Measurements from ENCODE around the gene RAI1.

The RAI1 gene

DNA sequence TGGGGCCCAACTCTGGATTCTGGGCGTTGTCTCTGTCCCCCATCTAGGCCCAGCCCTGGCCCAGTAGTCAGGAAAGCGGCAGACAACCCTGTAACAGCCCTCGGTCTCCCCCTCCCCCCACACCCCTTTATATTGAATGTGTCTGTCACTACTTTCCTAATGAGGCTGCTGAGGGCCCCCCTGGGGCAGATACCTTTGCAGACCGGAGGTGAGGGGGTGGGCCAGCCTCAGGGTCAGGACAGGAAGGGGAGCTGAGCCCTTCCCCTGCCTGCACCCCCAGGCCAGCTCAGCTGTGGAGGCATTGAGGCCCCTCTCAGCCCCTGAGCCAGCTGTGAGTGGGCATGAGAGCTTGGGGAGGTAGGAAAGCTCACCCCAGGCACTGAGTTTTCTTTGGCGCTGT is 17.1 kb downstream of the RAI1 start:
- DNase-seq (ENCODE audit: low read depth, low spot score), result no peak

DNA sequence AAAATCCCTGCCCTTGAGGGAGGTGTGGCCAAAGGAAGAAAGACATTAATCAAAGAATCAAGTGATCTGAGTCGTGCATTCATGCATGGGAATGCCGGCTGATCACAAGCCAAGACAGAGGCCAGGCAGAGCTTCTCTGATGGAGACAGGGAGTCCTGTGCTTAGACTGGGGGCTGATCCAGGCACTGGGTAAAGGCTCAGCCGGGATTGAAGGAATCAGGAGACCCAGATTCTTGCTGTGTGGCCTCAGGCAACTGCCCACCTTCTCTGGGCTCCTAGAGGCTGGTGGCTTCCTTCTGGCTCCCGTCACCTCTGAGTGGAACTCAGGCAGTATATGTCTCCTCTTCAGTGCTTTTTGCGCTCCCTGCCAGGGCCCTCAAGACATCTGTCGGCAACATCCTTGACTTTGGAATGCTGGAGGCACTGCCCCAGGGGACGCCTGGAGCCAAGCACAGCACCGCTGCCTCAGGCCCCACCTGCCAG is 17.7 kb downstream of the RAI1 start:
- no peak for DNase-seq (ENCODE audit: low read depth, low spot score)

DNA sequence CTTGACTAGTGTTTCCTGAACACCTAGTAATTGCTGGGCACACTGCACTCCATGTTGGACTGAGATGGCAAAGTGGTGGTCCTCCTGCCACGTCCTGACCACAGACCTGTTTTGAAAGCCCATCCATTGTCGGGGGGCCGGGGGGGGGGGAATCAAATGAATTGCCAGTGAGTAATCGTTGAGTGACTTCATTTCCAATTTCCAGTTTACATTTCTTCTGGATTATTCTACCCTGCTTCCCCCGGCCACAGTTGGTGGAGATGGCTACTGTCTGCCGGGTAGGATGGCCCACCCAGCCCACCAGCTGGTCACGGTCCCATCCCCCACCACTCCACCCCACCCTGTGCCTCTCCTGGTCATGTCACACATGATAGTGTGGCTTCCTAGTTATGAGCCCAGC is 18.2 kb downstream of the RAI1 start:
- no peak for DNase-seq (ENCODE audit: low read depth, low spot score)

DNA sequence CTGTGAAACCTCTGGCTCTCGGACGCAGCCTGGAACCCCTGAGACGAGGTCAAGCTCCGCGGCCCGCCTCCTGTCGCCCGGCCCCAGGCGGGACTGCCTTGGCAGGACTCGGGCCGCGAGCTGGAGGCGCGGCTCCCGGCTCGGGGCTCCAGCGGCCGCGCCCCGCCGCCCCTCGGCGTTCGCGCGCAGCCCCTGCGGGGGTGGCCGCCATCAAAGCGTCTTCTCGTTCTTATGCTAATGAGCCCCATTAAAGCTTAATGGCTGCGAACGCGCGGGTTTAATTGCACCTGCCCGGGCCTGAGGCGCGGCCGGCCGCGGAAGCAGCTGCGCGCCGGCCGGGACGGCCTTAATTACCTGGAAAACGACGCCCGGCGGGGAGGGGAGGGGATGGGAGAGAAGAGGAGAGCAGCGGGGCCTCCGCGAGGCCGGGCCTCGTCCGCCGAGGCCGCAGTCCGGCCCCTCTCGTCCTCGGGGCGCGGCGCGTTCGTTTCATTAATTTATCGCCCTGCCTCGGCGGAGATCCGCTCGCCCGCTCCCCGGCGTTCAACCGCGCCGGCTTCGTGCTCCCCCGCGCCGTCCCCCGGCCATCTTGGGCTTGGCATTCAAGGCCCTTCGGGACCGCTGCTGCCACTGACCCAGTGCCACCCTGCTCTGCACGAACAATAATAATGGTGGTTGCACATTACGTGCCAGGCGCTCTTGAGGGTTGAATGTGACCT is 19.2 kb downstream of the RAI1 start:
- DNase-seq (ENCODE audit: low read depth, low spot score), result no peak

DNA sequence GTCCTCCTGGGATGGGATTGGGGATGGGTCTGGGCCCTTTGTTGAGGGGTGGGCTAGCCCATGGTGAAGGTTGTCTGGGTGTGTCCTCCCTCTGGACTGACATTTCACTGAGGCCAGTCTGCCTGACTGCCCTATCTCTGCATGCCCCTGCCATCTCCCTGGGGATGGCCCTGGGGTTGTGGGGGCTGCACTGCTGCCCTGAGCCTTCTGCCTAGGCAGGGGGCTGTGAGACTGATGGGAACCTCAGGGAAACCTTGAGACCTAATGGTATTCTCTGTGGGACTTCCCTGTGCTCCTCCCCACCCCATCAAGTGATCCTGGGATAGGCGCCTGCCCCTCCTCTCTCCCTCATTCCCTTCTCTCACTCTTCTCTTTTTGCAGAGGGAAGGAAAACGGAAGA is 19.9 kb downstream of the RAI1 start:
- no peak for DNase-seq (ENCODE audit: low read depth, low spot score)

DNA sequence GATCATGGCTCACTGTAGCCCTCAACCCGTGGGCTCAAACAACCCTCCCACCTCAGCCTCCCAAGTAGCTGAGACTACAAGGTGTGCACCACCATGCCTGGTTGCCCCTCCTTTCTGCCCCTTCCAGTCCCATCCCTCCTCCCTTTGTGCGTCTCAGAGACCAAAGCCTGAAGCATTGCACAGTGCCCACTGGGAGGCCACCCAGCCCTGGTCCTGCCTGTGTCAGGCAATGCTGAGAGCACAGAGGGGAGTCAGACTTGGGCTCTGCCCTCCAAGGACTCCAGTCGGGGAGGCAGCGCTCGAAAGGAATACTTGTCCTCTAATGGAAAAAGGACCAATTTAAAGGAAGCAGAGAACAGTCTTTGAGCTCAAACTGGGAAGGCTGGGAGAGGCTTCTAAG is 20.4 kb downstream of the RAI1 start:
- no peak for DNase-seq (ENCODE audit: low read depth, low spot score)

DNA sequence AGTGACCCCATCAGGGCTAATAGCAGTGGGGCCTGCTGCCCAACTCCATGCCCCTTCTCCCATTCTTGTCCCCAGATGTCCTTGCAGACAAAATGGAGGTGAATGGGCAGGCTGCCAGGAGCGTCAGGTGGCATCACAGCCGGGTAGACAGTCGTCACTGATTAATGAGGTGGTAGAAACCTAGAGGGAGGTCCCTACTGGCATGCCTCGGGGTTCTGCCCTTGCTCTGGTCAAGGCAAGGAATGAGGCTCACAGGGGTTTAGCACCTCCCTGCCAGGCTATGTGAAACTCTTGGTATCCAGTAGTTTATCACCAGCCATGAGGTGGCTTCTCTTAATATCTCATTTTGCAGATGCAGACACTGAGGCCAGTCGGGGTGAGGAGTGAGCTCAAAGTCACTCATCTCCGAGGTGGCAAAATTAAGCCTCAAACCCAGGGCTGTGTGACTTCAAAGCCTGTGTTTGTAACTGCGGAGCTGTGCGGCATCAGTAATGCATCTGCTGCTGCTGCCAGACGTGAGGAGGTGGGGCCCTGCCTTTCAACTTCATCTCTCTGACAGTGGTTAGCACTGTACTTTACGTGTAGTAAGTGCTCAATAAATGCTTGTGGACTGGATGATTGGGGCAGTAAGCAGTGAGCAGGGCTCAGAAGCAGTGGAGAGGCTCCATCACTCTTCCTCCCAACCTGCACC is 21.3 kb downstream of the RAI1 start:
- DNase-seq (ENCODE audit: low read depth, low spot score), result no peak

DNA sequence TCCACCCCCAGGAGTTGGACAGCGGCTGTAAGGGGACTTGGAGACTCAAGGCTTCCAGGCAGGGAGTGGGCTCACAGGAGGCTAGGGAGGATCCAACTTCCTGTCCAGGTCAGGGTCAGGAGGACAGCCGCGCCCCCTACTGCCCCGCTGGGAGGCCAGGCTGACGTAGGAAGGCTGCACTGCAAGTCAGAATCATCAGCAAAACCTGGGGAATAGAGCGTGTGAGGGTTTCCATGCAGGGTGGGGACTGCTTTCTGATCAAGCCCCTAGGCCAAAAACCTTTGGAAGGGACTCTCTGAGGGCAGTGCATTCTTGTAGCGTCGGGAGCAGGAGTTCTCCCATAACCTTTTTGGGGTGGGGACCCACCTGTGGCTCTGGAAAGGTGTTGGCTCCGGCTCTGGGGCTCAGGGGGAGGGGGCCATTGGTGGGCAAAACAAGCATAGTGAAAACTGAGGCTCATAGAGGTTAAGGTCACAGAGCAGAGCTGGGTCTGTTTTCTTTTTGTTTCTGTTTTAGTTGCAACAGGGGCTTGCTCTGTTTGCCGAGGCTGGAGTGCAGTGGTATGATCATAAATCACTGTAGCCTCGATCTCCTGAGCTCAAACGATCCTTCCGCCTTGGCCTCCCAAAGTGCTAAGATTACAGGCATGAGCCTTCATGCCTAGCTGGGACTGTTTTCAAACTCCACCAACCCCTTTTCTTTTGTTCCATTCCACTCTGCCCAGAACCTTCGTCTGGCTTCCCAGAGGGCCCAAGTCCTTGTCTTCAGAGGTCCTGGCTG is 22.1 kb downstream of the RAI1 start:
- DNase-seq (ENCODE audit: low read depth, low spot score), result no peak

DNA sequence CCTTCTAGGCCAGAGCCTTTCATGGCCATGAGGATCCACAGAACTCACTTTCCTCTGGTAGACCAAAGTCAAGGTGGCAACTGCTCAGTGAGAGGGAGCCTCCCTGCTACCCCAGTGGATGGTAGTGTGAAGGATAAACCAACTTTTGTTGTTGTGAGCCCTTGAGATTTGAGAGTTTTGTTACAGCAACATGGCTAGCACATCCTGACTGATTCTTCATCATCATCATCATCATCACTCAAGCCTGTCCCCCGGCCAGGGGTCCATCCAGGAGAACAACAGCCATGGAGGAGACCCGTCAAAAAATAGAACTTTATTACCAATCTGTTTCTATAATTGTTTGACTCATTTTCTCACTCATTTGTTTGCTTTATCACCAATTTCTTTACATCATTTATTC is 23.7 kb downstream of the RAI1 start:
- DNase-seq (ENCODE audit: low read depth, low spot score), result no peak

DNA sequence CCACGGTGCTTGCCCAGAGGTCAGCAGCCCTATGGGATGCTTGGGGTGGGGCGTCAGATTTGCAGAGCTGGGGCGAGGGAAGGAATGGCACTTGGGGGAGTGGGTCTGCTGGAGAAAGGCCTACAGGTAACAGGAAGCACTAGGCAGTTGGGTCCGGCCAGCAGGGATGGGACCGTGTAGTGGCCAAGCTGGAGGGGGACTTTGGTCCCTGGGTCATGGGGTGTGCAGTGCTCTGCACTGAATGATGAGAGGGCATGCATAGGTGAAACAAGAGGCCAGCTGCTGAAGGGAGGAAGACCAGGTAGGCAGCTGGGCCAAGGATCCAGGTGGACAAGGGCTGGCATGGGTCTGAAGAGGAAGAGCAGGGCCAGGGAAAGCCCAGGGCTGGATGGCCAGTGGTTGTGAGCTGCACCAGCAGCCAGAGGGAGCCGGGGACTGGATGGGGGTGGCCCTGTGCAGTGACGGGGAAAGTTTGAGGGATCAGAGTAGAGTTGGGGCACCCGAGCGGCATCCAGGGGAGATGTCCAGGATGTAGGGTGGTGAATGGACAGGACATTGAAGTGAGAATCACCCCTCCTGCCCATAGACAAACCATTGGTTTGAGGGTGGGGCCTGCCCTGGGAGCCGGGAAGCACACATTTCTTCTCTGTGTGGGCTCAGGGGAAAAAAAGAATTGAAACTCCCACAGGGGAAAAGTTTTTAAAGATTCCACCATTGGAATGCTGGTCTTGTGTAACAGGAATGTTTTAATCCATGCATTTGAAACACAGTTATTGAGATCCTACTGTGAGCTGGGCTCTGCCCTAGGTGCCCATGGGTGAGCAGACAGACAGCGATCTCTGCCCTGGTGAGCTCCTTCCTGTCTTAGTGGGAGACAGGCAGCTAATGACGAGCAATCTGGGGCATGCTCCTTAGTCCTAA is 25.1 kb downstream of the RAI1 start:
- DNase-seq (ENCODE audit: low read depth, low spot score), result no peak

DNA sequence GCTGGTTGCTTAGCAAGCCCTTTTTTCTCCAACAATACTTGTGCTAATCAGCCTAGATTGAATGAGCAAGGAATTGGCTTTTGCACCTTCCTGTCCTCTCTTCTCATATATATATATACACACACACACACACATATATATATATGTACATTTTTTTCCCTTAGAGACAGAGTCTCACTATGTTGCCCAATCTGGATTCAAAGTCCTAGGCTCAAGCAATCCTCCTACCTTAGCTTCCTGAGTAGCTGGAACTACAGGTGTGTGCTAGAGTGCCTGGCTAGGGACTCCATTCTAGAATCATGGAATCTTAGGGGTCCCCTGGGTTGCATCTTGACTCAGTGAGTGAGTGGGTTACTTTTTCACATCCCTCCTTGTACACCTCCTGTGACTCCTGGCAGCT is 27.0 kb downstream of the RAI1 start:
- DNase-seq (ENCODE audit: low read depth, low spot score), result no peak

DNA sequence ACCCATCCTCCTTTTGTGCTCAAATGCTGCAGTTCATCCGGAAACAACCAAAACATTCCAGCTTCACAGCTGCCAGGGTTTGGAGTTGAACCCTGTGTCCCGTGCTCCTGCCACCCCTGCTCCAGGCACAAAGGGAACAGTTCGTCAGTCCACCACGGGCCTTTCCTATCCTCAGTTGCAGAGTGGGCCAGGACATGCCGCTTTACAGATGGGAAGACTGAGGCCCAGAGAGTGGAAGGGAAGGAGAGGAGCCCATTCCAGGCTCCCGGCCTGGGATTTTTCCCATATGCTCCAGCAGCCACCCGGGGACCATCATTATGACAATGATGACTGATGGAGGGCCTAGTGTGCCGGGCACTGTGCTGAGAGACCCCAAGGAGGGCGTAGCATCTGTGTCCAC is 27.6 kb downstream of the RAI1 start:
- DNase-seq (ENCODE audit: low read depth, low spot score), result no peak

DNA sequence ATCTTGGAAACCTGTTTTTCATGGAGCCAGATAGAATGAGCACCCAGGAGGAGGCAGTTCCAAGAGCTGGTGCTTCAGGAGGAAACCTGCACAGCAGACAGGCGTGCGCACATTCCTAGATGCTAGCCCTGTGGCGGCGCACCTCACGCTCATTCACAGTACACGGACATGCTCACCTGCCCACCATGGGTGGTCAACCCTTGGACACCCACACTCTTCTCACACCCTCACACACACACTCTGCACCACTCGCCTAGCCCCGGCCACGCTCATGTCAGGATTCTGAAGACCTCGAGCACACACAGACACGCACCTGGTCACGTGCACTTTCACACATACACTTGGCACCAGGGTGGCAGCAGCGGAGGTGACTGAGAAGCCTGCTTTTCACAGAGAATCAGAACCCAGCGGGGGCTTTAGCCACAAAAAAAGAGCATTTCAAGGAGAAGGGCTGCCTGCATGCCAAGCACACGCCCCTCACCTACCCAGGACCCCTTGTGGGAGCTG is 28.6 kb downstream of the RAI1 start:
- DNase-seq (ENCODE audit: low read depth, low spot score), result no peak

DNA sequence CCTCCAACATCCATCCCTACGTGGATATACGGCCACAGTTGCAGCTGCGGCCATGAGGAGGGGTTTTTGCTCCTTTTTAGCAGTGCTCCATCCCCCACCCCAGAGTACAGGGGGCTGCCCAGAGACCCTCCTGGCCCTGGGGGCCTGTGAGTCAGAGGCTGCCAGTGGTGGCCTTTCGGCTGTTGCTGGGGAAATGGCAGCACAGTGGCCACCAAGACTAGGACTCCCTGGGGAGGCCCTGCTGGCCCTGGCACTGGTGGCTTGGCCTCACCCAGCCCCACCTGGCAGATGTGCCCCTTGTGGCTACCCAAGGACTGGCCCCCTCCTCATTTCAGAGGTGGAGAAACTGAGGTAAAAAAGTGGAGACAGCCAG is 29.1 kb downstream of the RAI1 start:
- no peak for DNase-seq (ENCODE audit: low read depth, low spot score)

DNA sequence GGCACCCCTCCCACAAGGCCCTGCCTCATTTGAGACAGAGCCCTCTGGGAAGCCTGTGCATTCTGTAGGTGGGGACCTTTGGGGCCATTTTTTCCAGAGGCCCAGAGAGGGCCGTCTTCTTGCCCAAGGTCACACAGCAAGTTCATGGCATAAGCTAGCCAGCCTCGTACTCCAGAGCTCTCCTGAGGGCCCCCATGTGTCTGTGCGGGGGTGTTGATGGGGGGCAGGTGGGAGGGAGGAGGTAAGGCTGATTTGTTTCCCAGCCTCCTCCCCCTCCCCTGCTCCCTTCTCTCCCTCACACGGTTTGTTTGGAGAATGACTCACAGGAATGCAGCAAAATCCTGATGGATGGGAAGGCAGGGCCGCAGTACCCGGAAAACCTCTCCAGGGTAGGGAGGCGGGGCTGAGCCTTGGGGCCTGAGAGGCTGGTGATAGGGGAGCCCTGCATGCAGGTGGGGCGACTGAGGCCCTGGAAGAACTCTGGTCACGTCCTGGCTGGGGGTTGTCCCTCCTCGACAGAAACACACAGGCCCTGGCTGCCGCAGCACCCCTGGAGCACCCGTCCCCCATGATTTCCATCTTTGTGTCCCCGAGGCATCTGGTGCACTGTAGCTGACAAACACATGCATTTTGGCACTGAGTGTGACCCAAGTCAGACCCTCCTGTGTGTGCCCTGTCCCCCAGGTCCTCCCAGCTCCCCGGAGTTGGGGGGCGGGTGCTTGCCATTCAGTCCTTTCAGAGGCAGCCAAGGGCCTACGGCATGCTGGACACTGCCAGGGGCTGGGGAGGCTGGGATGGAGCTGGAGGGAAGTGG is 29.7 kb downstream of the RAI1 start:
- no peak for DNase-seq (ENCODE audit: low read depth, low spot score)

DNA sequence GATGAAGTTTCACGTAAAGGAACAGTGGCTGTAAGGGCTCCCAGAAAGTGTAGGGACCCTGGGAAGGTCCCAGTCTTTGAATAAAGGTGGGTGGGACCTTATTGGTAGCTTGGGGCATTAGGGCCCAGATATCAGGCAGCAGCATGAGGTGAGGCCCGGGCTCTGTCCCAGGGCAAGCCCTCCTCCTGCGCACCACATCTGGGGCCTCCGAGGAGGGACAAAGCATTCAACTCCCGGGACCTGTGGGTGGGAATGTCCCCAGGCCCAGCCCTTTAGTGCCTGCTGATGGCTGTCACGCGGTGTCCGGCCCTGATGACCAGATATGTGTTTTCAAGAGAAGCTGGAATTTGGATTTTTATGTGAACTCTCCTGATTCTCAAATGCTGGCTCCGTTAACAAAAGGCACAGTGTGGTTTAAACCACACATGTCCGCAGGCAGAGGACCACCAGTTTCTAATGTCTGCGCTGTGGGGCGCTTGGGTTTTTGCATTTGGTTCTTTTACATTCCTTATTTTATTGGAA is 30.4 kb downstream of the RAI1 start:
- no peak for DNase-seq (ENCODE audit: low read depth, low spot score)

DNA sequence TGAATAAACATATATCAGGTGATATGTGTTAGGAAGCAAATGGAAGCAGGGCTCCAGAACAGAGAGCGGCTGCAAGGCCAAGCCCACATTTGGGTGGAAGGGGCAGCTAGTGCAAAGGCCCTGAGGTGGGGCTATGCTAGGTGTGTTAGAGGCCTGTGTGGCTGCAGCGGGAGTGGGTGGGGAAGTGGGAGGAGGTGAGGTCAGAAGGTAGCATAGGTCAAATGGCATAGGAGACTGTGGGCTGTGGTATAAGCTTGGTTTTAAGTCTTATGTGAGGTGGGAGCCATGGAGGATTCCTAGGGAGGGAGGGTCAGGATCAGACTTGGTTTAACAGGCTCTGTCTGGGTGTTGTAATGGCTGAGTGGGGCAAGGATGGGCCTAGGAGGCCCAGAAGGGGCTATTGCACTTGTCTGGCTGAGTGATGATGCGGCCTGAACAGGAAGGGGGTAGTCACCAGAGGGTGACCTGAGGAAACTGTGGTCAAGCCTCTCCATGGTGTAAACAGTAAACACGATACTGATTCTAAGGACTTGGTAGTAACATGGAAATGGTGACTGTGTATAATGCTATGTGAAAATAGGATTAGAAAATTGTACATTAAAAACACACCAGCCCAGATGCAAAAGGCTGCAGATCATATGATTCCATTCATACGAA is 31.1 kb downstream of the RAI1 start:
- DNase-seq (ENCODE audit: low read depth, low spot score), result no peak

DNA sequence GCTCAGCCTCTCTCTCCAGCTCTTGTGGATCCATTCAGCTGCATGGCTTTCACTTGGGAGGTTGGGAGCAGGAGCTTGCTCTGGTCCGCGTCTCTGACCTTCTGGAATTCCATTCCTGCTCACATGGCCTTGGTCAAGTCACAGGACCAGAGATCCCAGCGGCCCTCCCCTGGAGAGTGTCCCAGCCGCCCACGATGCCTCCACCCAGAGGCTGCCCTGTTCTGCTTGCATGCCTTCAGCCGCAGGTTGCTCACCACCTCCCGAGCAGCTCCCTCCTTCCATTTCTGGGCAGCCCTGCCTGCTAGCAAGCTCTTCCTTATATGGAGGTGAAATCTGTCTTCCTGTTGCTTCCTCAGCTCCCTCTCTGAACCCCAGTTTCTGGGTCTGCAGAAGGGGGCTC is 32.6 kb downstream of the RAI1 start:
- DNase-seq (ENCODE audit: low read depth, low spot score), result no peak

DNA sequence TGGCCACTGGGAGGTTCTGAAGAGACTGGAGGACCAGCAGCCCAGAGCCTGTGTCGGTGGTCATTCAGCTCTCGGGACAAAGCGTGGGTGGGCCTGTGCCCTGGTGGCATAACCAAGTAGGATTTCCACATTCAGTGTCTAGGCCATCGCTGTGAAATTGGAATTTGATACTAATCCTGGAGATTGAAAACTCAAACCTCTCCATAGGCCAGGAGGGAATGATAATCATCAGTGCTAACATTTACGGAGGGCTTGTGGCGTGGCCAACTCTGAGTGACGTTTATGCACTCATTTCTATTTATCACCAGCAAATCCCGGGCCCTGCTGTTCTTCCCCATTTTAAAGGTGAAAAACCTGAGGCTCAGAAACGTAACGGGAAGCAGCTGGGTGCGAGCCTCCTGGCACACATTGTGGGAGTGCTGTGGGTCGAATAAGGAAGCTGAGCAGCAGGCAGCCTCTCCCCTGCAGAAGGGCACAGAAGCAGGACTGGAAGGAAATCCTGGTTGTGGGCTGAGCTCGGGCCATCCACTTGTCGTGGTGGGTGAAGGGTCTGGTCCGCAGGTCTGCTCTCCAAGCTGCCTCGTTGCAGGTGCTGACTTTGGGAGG is 33.1 kb downstream of the RAI1 start:
- no peak for DNase-seq (ENCODE audit: low read depth, low spot score)

Data from activated naive CD8-positive, alpha-beta T cell treated with anti-CD3 and anti-CD28 coated beads, Interleukin-2, amount 50 U/mL, for 16 hours (primary cell).